G401.6 (cell line): Measurements from ENCODE around the gene LARGE1.
"Not testable (repeated sequence)": the region's sequence is repeated elsewhere in the genome, so short reads cannot be mapped to it uniquely, and the experiment has no call there.

ENCODE experiments used
- FAIRE-seq: peaks from 2 replicates; lab custom pipeline; 2012; peaks lifted over from hg19 to GRCh38; lab: Jason Lieb, UNC

LARGE1 gene

GRCh38 chr22:33415401-33415800, 504.9 kb downstream of the LARGE1 start:
- no peak for FAIRE-seq

DNA sequence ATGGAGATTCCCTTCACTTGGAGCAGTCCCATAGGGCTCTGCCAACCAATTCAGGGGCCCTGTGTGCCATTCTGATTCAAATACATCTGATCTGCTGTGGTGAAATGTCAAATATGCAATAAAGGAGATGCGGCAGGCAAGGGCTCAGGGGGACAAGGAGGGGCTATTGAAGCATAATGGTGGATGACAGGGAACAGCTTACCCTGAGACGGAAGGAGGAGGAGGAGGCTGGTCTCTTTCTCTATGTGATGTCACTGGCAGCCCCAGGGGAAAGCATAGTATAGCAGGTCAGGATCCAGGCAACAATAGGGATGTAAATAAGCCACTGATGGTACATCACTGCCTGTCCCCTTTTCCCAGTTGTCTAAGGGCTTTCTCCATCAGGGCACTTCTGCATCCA, 511.2 kb downstream of the LARGE1 start:
- no peak for FAIRE-seq

DNA sequence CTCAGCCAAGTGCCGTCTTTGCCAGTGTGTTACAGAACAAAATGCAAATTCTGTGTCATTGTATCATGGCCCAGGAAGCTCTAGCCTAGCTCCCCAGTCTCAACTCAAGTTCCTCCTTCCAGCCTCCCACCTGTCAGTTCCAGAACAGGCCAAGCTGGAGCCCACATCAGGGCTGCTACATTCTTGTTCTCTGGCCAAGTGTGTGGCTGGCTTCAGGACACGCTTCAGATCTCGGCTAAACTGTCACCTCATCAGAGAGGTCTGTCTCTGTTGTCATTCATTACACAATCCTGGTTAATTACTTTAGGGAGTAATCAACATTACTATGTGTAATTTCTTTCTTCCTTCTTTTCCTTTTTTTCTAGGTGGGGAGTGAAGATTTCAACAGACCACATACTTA, 515.1 kb downstream of the LARGE1 start:
- no peak for FAIRE-seq

DNA sequence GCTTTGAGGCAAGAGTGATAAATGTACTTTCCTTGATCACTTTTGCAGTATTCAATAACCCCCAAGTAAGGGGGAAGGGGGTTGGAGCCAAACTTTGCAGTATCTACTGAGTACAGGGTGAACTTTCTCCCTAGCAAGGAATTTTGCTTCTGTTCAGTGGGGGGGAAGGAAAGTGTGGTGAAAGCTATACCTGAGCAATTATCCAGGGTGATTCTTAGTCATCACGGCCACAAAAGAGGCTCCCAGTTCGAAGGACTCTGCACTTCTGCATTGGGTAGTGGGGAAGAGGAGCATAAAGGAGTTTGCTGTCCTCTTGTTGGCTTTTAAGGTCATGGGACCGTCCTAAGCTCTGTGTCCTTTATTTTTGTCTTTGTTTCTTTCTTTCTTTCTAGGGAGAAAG, 515.6 kb downstream of the LARGE1 start:
- FAIRE-seq = no peak

- FAIRE-seq = no peak
Observed at GRCh38 chr22:33402325-33402724, 518.0 kb downstream of the LARGE1 start.

GRCh38 chr22:33401291-33401690, 519.0 kb downstream of the LARGE1 start:
- FAIRE-seq = no peak

- no peak for FAIRE-seq
Observed at GRCh38 chr22:33400891-33401290, 519.4 kb downstream of the LARGE1 start.

GRCh38 chr22:33400061-33400840, 520.0 kb downstream of the LARGE1 start:
- FAIRE-seq = no peak

- no peak for FAIRE-seq
Observed at GRCh38 chr22:33397381-33397907, 522.8 kb downstream of the LARGE1 start.

- FAIRE-seq = no peak
Observed at GRCh38 chr22:33393432-33393831, 526.8 kb downstream of the LARGE1 start.

- no peak for FAIRE-seq
Observed at GRCh38 chr22:33391298-33391697, 529.0 kb downstream of the LARGE1 start.

- FAIRE-seq = no peak
Observed at GRCh38 chr22:33389936-33390335, 530.3 kb downstream of the LARGE1 start.

DNA sequence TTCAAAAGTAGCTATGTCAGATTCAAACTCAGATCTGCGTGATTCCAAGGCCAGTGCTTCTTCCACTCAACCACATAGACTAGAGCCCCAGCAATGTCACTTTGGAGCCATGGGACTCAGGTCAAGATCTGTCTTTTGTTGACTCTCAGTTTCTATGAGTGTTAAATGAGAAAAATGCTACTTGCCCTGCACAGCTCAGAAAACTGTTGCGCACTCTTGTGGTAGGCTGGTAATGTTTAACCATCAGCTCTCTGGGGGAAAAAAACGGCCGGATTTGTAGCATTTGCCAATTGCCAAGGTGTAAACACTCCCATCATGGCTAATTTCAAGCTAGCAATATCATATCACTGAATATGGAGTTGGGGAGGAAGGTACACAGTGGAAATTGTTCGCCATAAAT, 534.0 kb downstream of the LARGE1 start:
- FAIRE-seq = no peak

- no peak for FAIRE-seq
Observed at GRCh38 chr22:33385611-33386010, 534.7 kb downstream of the LARGE1 start.

GRCh38 chr22:33382436-33382835, 537.8 kb downstream of the LARGE1 start:
- FAIRE-seq = no peak

DNA sequence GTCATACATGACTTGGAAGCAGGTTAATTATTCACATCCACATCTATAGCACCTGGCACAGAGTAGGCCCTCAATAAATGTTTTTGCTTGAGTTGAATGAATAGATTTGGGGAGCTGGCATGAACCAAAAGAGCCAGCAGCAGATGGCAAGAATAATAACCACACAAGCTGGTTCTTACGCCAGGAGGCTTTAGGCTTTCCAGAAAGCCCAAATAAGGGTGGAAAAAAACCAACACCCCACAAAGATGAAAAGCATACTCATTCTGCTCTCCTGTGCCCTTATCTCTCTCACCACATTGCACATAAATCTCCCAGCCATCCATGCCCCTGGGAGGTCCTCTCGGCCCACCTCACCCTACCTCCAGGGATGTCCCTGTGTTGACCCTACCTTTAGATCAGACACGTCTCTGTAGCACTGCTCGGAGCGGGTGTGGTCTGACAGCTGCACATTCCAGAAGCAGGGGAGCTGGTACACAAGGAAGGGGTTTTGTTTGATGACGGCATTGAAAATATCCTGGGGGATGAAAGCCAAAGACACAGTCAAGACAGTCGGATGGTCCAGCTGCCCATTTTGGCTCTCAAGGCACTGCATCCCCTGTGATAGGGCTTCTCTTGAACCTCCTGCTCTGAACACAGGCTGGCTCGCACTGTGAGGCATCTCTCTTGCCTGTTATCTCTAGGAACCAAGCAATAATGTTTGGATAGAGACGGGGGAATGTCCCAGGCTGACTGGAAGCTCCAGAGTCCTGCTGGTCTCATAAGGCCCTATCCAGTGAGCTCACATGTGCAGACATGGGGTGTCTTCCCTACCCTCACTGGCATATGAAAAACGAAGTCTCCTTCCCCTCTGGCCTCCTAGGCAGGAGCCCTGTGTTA, 538.5 kb downstream of the LARGE1 start:
- no peak for FAIRE-seq

- FAIRE-seq = no peak
Observed at GRCh38 chr22:33380789-33381530, 539.3 kb downstream of the LARGE1 start.

DNA sequence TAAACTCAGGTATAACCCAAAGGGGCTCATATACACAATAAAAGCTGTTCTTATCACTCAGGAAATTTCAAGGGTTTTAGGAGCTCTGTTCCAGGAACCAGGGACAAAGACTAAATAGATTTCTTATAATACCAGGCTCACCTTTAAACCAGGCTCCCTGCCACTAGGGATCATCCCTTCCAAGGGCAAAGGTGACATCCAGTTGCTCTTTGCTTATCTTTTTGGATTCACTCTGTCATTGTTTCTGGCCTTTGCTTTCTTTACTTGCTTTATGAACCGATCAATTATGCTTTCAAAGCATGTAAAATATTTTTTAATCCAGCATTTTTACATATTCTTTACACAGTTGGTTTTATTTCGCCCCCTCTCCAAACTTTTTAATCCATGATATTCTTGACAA, 540.4 kb downstream of the LARGE1 start:
- FAIRE-seq = no peak

- FAIRE-seq = no peak
Observed at GRCh38 chr22:33372875-33373274, 547.4 kb downstream of the LARGE1 start.

- FAIRE-seq = not testable (repeated sequence)
Observed at GRCh38 chr22:33363256-33363655, 557.0 kb downstream of the LARGE1 start.

- no peak for FAIRE-seq
Observed at GRCh38 chr22:33362702-33363101, 557.6 kb downstream of the LARGE1 start.

GRCh38 chr22:33361581-33361980, 558.7 kb downstream of the LARGE1 start:
- FAIRE-seq = no peak
